Lower leg skin (tissue), 3 donors: Measurements from ENCODE around the gene APMAP.

Experiments used
- POLR2A ChIP-seq, 2 donors: fragments of 450-650 bp; IDR thresholded peaks; one replicate each; pipeline ENCODE4 v1.6.1; 2016 to 2017; ENCODE audit warnings: antibody characterized with exemption in 2 of 2, mild to moderate bottlenecking in 1 of 2, moderate library complexity in 1 of 2
- TF ChIP-seq, protein P1 (sequence below), 3 donors: fragments of 450-650 bp; IDR thresholded peaks; one replicate each; pipeline ENCODE4 v1.5.1; 2016; ENCODE audit warnings: antibody characterized with exemption in 3 of 3, mild to moderate bottlenecking in 3 of 3, moderate library complexity in 2 of 3

DNA sequence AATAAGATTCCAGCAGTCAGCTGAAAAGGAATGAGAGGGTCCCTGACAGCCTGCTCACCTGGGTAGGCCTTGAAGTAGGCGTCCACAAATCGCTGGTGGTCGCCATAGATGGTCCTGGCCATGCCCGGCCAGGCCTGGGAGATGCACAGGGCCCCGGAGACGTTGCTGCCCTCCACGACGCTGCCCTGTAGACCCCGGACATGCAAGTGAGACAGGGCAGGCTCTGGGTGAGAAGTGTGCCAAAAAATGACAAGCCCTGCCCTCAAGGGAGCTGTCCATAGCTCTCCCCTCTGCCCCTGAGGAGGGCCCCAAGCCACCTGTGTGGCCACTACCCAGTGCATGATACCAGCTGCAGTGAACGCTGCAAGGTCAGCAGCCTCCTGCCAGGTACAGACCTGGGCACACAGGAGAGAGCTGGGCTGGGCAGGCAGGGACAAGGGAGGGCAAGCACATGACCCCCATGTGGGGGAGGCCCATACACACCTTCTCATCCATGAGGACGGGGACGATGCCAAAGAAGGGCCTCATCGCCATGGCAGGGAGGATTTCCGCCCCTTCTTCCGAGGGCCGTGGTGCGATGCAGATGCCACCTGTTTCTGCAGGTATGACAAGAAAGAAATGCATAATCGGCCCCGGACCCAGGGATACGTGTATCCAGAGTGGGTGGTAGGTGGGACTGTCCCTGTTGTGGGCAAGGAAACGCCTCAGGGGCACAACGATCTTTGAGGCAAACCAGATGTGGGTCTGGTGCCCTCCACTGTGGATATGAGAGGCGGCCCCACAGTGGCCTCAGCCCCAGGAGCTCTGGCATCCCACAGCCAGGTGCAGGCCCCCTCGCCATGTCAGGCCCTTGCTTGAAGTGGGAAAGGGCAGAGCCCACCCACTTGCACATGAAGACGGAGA, 21.2 kb upstream of the APMAP start:
- TF ChIP-seq, protein P1, sequence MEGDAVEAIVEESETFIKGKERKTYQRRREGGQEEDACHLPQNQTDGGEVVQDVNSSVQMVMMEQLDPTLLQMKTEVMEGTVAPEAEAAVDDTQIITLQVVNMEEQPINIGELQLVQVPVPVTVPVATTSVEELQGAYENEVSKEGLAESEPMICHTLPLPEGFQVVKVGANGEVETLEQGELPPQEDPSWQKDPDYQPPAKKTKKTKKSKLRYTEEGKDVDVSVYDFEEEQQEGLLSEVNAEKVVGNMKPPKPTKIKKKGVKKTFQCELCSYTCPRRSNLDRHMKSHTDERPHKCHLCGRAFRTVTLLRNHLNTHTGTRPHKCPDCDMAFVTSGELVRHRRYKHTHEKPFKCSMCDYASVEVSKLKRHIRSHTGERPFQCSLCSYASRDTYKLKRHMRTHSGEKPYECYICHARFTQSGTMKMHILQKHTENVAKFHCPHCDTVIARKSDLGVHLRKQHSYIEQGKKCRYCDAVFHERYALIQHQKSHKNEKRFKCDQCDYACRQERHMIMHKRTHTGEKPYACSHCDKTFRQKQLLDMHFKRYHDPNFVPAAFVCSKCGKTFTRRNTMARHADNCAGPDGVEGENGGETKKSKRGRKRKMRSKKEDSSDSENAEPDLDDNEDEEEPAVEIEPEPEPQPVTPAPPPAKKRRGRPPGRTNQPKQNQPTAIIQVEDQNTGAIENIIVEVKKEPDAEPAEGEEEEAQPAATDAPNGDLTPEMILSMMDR (IDR thresholded peaks at IDR 0.05): no peak
- TF ChIP-seq POLR2A (IDR thresholded peaks at IDR 0.05): no peak
